ENCODE measurements around the gene ZNF837.
A peak's percentile ranks its signal among the peaks of the same experiment; 100 is the strongest.

The ZNF837 gene

GRCh38 chr19:58368561-58369360 lies 12.1 kb downstream of the ZNF837 start:
- DNase-seq, result no peak

- no peak for DNase-seq
Measured at GRCh38 chr19:58367698-58368454, 13.0 kb downstream of the ZNF837 start.

- no peak for DNase-seq
Measured at GRCh38 chr19:58366585-58367430, 14.0 kb downstream of the ZNF837 start.

- DNase-seq, result peak; percentile 54
Measured at GRCh38 chr19:58364146-58364545, 16.7 kb downstream of the ZNF837 start.

- DNase-seq, result peak; percentile 99
Measured at GRCh38 chr19:58362272-58362994, 18.4 kb downstream of the ZNF837 start, which contains the start of gene ZNF497. ZNF497 (minus strand) TSS chr19:58362751; CDS start chr19:58357635, 5,116 bp downstream.

- DNase-seq, result no peak
Measured at GRCh38 chr19:58361900-58362271, 18.9 kb downstream of the ZNF837 start.

- no peak for DNase-seq
Measured at GRCh38 chr19:58357481-58358145, 23.2 kb downstream of the ZNF837 start.

GRCh38 chr19:58356766-58357480 lies 23.9 kb downstream of the ZNF837 start:
- DNase-seq, result no peak

- no peak for DNase-seq
Measured at GRCh38 chr19:58355908-58356765, 24.7 kb downstream of the ZNF837 start.

GRCh38 chr19:58355215-58355796 lies 25.5 kb downstream of the ZNF837 start:
- no peak for DNase-seq

GRCh38 chr19:58354478-58355030 lies 26.3 kb downstream of the ZNF837 start:
- DNase-seq, result no peak

GRCh38 chr19:58353717-58354477 lies 26.9 kb downstream of the ZNF837 start:
- DNase-seq, result no peak

GRCh38 chr19:58352760-58353671 lies 27.8 kb downstream of the ZNF837 start, which contains the start of gene A1BG:
A1BG (minus strand) TSS chr19:58353492; CDS start chr19:58353437, 55 bp downstream.
- DNase-seq, result no peak

- DNase-seq, result no peak
Measured at GRCh38 chr19:58351990-58352755, 28.7 kb downstream of the ZNF837 start.

- no peak for DNase-seq
Measured at GRCh38 chr19:58351558-58351878, 29.3 kb downstream of the ZNF837 start.

- no peak for DNase-seq
Measured at GRCh38 chr19:58350871-58351557, 29.8 kb downstream of the ZNF837 start.

All from OCI-M1 (cell line).